Fibroblast of villous mesenchyme (primary cell): ENCODE measurements around the gene KRT85. TPM values are rescaled to one million over a fixed set of nuclear protein-coding genes. Genes with fewer than 3 reads are reported as not detected.

Experiments
- DNase-seq: peaks from one replicate; pipeline ENCODE4 v3.0.0-alpha.2; 2010; ENCODE audit warnings: low read depth
- H3K4me3 ChIP-seq: 2 replicates; pipeline ENCODE4 v1.5.1; 2011; ENCODE audit warnings: low read depth, mild to moderate bottlenecking, low read length
- CTCF ChIP-seq: IDR thresholded peaks from 2 replicates; pipeline ENCODE4 v1.5.1; 2012; ENCODE audit warnings: low read depth, mild to moderate bottlenecking, low read length; ENCODE audit not compliant: insufficient read depth
- total RNA-seq: library from RNA; depleted of rRNA; stranded (reverse); fragments of >200 nt; gene quantifications from 2 replicates; pipeline ENCODE4 v1.2.3, GENCODE V29; 2012

Gene KRT85
- total RNA-seq, 1 donor = not detected

DNA sequence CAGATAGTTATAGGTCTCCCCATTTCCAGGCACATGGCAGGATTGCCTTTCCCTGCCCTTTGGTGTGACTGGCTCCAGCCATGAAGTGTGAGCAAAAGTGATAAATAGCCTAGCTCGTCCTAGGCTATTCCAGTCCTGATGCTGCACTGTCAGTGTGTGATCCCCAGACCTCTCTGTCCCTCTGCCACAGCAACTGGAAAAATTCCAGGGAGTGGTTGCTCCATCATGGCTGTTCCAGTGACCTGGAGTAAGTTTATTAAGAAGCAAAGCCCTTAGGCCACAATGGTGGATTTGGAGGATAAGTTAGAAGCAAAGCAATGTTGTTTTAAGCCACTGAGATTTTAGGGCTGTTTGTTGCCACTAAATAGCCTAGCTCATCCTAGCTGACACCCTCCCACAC, 36.2 kb downstream of the KRT85 start:
- no peak for DNase-seq
- no peak for TF ChIP-seq CTCF
- H3K4me3 ChIP-seq = no peak overlapping the region

DNA sequence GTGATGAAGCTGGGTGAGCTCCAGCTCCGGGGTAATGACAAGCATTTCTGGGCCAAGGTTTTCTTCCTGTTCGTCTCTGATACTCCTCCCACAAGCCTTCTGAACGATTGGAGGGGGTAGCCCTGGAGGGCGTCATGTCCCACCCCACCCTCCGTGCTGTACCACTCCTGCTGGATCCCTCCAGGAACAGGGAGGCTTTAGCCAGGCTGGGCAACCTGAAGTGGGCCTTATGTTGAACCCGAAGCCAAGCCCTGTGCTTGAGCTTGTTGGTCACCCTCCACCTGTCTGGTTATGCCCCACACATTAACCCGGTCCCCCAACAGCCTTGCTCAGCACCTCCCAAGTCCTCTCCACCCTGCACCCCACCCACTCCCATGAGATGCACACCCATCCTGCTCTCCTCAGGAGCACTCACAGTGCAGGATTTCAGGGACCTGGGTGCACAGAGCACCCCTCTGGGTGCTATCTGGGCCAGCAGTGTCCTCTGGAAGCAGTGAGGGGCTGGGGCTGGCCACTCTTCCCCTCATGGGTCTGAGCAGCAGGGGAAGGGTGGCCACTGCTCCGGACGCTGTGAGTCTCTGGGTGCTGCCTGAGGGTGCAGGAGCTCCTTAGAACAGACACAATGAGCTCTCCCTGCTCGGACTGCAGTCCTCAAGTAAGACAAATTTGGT, 39.3 kb downstream of the KRT85 start:
- no peak overlapping the region for H3K4me3 ChIP-seq
- TF ChIP-seq CTCF = no peak
- DNase-seq = no peak

- TF ChIP-seq CTCF = peak; percentile 93
- H3K4me3 ChIP-seq = no peak overlapping the region
- DNase-seq = peak; percentile 89
Observed at GRCh38 chr12:52327052-52327829, 40.0 kb downstream of the KRT85 start.

DNA sequence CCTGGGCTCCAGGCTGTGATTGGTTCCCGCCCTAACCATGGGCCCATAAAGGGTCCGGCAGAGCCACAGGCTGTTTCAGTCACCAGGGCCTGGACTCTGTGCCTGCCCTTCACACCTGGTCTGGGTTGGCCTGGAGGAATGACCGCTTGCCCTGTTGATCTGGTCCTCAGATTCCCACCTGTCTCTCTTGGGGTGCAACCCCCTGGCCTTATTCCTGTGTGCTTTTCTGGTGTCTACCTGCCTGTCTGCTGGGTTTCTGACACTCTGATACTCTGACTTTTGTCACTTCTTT, 43.2 kb downstream of the KRT85 start:
- TF ChIP-seq CTCF = no peak
- no peak overlapping the region for H3K4me3 ChIP-seq
- DNase-seq = no peak

DNA sequence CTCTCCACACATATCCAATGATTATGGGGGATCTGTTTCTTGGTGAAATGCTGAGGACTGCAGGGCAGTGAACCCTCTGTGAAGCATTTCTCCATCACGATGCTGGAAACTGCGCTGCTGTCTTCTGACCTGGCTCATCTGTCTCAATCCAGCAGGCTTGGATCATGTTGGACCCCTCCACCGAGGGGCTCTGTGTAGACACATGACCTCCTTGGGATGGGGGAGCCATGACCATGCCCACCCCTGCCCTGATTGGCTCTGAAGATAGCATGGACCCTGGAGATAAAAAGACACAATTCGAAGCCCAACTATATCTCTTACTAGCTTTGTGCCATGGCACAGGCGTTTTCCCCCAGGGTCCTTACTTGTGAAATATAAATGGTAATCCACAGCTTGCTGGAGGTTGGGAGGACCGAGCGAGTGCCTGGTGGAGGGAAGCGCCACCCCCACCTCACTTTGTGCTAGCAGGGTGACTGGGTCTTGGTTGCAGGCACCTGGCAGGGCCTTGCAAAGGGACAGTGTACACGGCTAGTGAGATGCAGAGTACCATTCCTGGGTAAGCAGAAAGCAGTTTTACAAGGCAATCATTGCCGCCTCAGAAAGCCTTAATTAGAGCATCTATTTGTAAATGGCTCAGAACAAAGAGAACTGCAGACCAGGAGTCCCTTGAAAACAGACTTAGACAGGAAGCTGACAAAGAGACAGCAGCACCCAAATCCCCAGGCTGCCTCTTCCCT, 43.7 kb downstream of the KRT85 start:
- no peak for DNase-seq

GRCh38 chr12:52323001-52323400, 44.3 kb downstream of the KRT85 start:
- no peak overlapping the region for H3K4me3 ChIP-seq
- no peak for DNase-seq
- no peak for TF ChIP-seq CTCF

More for the DNA sequence above, 43.7 kb downstream of the KRT85 start:
- no peak for TF ChIP-seq CTCF
- no peak overlapping the region for H3K4me3 ChIP-seq
